Common myeloid progenitor, CD34-positive (primary cell): ENCODE data around the gene RAB20.

Source experiments
- CTCF ChIA-PET: fragments of 350-600 bp; sonication (Branson Sonifier 250); formaldehyde crosslinking; loops from one replicate; lab custom pipeline; 2021; ENCODE audit warnings: antibody characterized with exemption; lab: Charles Lee
- POLR2A ChIA-PET: fragments of 350-600 bp; sonication (Branson Sonifier 250); formaldehyde crosslinking; loops from one replicate; lab custom pipeline; 2021; ENCODE audit warnings: antibody characterized with exemption; lab: Charles Lee
- DNase-seq, 3 donors: peaks; one replicate each; pipeline versions ENCODE4 v3.0.0 to v3.0.0-alpha.2; 2013
- H3K27ac ChIP-seq, 2 experiments: 1 replicate in 1 of 2; 2 replicates in 1 of 2; pipeline ENCODE4 v1.7.0; 2013; ENCODE audit warnings: inconsistent platforms in 2 of 2, low read length in 2 of 2, mild to moderate bottlenecking in 2 of 2, low read depth in 1 of 2, moderate library complexity in 1 of 2; ENCODE audit not compliant: severe bottlenecking in 2 of 2, insufficient read depth in 1 of 2, poor library complexity in 1 of 2
- H3K27me3 ChIP-seq, 5 experiments: replicated peaks in 2 of 5; 1 replicate in 3 of 5; 2 replicates in 2 of 5; pipeline versions ENCODE4 v1.6.1 to v1.7.0; 2013; ENCODE audit warnings: low read length in 4 of 5, mild to moderate bottlenecking in 2 of 5, moderate library complexity in 2 of 5, inconsistent platforms in 1 of 5; ENCODE audit not compliant: insufficient read depth in 5 of 5, control insufficient read depth in 4 of 5
- H3K36me3 ChIP-seq, 4 experiments: 1 replicate in 2 of 4; 2 replicates in 2 of 4; pipeline versions ENCODE4 v1.6.1 to v1.7.0; 2013; ENCODE audit warnings: low read length in 3 of 4, control low read depth in 1 of 4, mild to moderate bottlenecking in 1 of 4; ENCODE audit not compliant: control insufficient read depth in 4 of 4, insufficient read depth in 4 of 4
- H3K4me1 ChIP-seq, 4 experiments: 1 replicate in 3 of 4; 2 replicates in 1 of 4; pipeline versions ENCODE4 v1.6.1 to v1.7.1; 2013; ENCODE audit warnings: low read length in 3 of 4, mild to moderate bottlenecking in 3 of 4, control low read depth in 1 of 4, inconsistent platforms in 1 of 4, moderate library complexity in 1 of 4; ENCODE audit not compliant: control insufficient read depth in 4 of 4, insufficient read depth in 4 of 4; ENCODE audit errors: control extremely low read depth in 1 of 4
- H3K4me3 ChIP-seq, 7 experiments: 1 replicate in 4 of 7; 2 replicates in 3 of 7; pipeline versions ENCODE4 v1.5.1 to v1.7.0; 2013; ENCODE audit warnings: mild to moderate bottlenecking in 7 of 7, low read length in 6 of 7, moderate library complexity in 6 of 7, inconsistent platforms in 2 of 7, low read depth in 2 of 7, control low read depth in 1 of 7; ENCODE audit not compliant: insufficient read depth in 4 of 7, control insufficient read depth in 1 of 7; ENCODE audit errors: extremely low read depth in 1 of 7
- H3K9me3 ChIP-seq, 5 experiments: 1 replicate in 4 of 5; 2 replicates in 1 of 5; pipeline versions ENCODE4 v1.6.1 to v1.7.1; 2013; ENCODE audit warnings: low read length in 4 of 5, mild to moderate bottlenecking in 2 of 5, inconsistent platforms in 1 of 5, low read depth in 1 of 5, moderate library complexity in 1 of 5; ENCODE audit not compliant: control insufficient read depth in 4 of 5, insufficient read depth in 2 of 5; ENCODE audit errors: control extremely low read depth in 1 of 5
- WGBS: methylation state at CpG from one replicate; pipeline ENCODE4 v1.1.5; 2013; ENCODE audit not compliant: insufficient coverage; 5-methylcytosine and 5-hydroxymethylcytosine counted together

The RAB20 gene

GRCh38 chr13:110475117-110475516, 86.4 kb downstream of the RAB20 start:
- POLR2A ChIA-PET, result no interaction called here
- DNase-seq, result peak in 2 of 3 donors; percentile 10 to 12
- no peak overlapping the region for H3K27ac ChIP-seq
- H3K36me3 ChIP-seq, result no peaks in the 10 kb centered on the region
- WGBS, result 58% methylated on average over 7 of the region's 9 CpGs
- peaks cover 0 to 16% (median 12%) of the 10 kb centered on the region in 5 experiments for H3K27me3 ChIP-seq
- H3K9me3 ChIP-seq, result no peaks in the 10 kb centered on the region
- CTCF ChIA-PET, result no interaction called here
- no peak overlapping the region for H3K4me3 ChIP-seq
- peaks cover 0 to 13% (median 6%) of the 10 kb centered on the region in 4 experiments for H3K4me1 ChIP-seq

- H3K36me3 ChIP-seq, result no peaks in the 10 kb centered on the region
- H3K9me3 ChIP-seq, result no peaks in the 10 kb centered on the region
- 97% methylated on average over 17 of the region's 21 CpGs for WGBS
- no peak overlapping the region for H3K4me3 ChIP-seq
- CTCF ChIA-PET, result no interaction called here
- peaks cover 0 to 16% (median 14%) of the 10 kb centered on the region in 5 experiments for H3K27me3 ChIP-seq
- H3K27ac ChIP-seq, result no peak overlapping the region
- DNase-seq, result no peak
- POLR2A ChIA-PET, result no interaction called here
- peaks cover 0 to 13% (median 6%) of the 10 kb centered on the region in 4 experiments for H3K4me1 ChIP-seq
These were observed 86.8 kb downstream of the RAB20 start for GRCh38 chr13:110474713-110475112.
